HEK293T (cell line): ENCODE results near the gene CACNA1C.

Source experiments
- CTCF ChIA-PET: fragments of 350-600 bp; formaldehyde crosslinking; extraction: SDS; loops from one replicate; lab custom pipeline; 2021; ENCODE audit warnings: antibody characterized with exemption, inconsistent platforms; lab: Yijun Ruan, JAX
- POLR2A ChIA-PET: fragments of 350-600 bp; formaldehyde crosslinking; extraction: SDS; loops from one replicate; lab custom pipeline; 2020; ENCODE audit warnings: antibody characterized with exemption, inconsistent platforms; lab: Yijun Ruan, JAX
- DNase-seq: peaks from one replicate; pipeline ENCODE4 v3.0.0; 2012; ENCODE audit warnings: mixed read lengths; ENCODE audit errors: extremely low spot score
- ARNT ChIP-seq: fragments of 450-650 bp; IDR thresholded peaks from 2 replicates; pipeline ENCODE4 v1.6.1; 2017; ENCODE audit warnings: mild to moderate bottlenecking
- BHLHE40 ChIP-seq: fragments of 450-650 bp; IDR thresholded peaks from 2 replicates; pipeline ENCODE4 v1.6.1; 2016; ENCODE audit warnings: mild to moderate bottlenecking, moderate library complexity, borderline replicate concordance
- CTBP1 ChIP-seq: fragments of 450-650 bp; IDR thresholded peaks from 2 replicates; pipeline ENCODE4 v1.6.1; 2016; ENCODE audit warnings: borderline replicate concordance
- ELF4 ChIP-seq: fragments of 450-650 bp; IDR thresholded peaks from 2 replicates; pipeline ENCODE4 v1.6.1; 2017; ENCODE audit warnings: antibody characterized with exemption
- FOXA1 ChIP-seq: fragments of 450-650 bp; IDR thresholded peaks from 2 replicates; pipeline ENCODE4 v1.6.1; 2016; ENCODE audit warnings: mild to moderate bottlenecking
- FOXK2 ChIP-seq: fragments of 450-650 bp; IDR thresholded peaks from 2 replicates; pipeline ENCODE4 v1.6.1; 2016; ENCODE audit warnings: mild to moderate bottlenecking
- FOXM1 ChIP-seq: fragments of 450-650 bp; IDR thresholded peaks from 2 replicates; pipeline ENCODE4 v1.6.1; 2017; ENCODE audit warnings: mild to moderate bottlenecking, borderline replicate concordance
- HDGF ChIP-seq: fragments of 450-650 bp; IDR thresholded peaks from 2 replicates; pipeline ENCODE4 v1.6.1; 2017; ENCODE audit warnings: antibody characterized with exemption, borderline replicate concordance
- L3MBTL2 ChIP-seq: fragments of 450-650 bp; conservative IDR thresholded peaks from 2 replicates; pipeline ENCODE4 v1.6.1; 2016; ENCODE audit warnings: mild to moderate bottlenecking
- LEF1 ChIP-seq: fragments of 450-650 bp; IDR thresholded peaks from 2 replicates; pipeline ENCODE4 v1.6.1; 2017; ENCODE audit warnings: mild to moderate bottlenecking, borderline replicate concordance
- NFRKB ChIP-seq: fragments of 450-650 bp; IDR thresholded peaks from 2 replicates; pipeline ENCODE4 v1.6.1; 2016; ENCODE audit warnings: mild to moderate bottlenecking, moderate library complexity
- PKNOX1 ChIP-seq: fragments of 450-650 bp; IDR thresholded peaks from 2 replicates; pipeline ENCODE4 v1.6.1; 2016
- SP1 ChIP-seq: fragments of 450-650 bp; IDR thresholded peaks from 2 replicates; pipeline ENCODE4 v1.6.1; 2017
- SUZ12 ChIP-seq: fragments of 450-650 bp; IDR thresholded peaks from 2 replicates; pipeline ENCODE4 v1.6.1; 2016; ENCODE audit warnings: mild to moderate bottlenecking
- TARDBP ChIP-seq: fragments of 450-650 bp; IDR thresholded peaks from 2 replicates; pipeline ENCODE4 v1.6.1; 2016
- ZNF384 ChIP-seq: fragments of 450-650 bp; IDR thresholded peaks from 2 replicates; pipeline ENCODE4 v1.6.1; 2016

The CACNA1C gene

GRCh38 chr12:2262449-2262848, 209.7 kb downstream of the CACNA1C start:
- TF ChIP-seq TARDBP, result no peak
- no peak for TF ChIP-seq FOXM1
- TF ChIP-seq ELF4, result no peak
- POLR2A ChIA-PET, result no interaction called here
- CTCF ChIA-PET, result interaction anchor here (0.6 kb wide), 1 partner anchor 277 kb away, joined by 5 read pairs; no protein-coding TSS in a partner anchor
- no peak for DNase-seq

GRCh38 chr12:2263901-2264300, 211.1 kb downstream of the CACNA1C start:
- ChIA-PET POLR2A (no interaction called here), CTCF (no interaction called here)
- TF ChIP-seq PKNOX1 (no peak), ARNT (no peak), BHLHE40 (no peak), LEF1 (no peak), ELF4 (no peak), ZNF384 (no peak), L3MBTL2 (no peak), FOXA1 (no peak), HDGF (no peak), SUZ12 (no peak), FOXK2 (no peak)
- no peak for DNase-seq

GRCh38 chr12:2264651-2265232, 212.0 kb downstream of the CACNA1C start:
- TF ChIP-seq SUZ12, result no peak
- no peak for TF ChIP-seq PKNOX1
- no peak for TF ChIP-seq HDGF
- no peak for TF ChIP-seq ZNF384
- no peak for TF ChIP-seq BHLHE40
- no peak for TF ChIP-seq ELF4
- no peak for TF ChIP-seq LEF1
- TF ChIP-seq NFRKB, result no peak
- TF ChIP-seq L3MBTL2, result no peak
- TF ChIP-seq FOXM1, result no peak
- no peak for TF ChIP-seq SP1
- TF ChIP-seq FOXK2, result no peak
- TF ChIP-seq CTBP1, result no peak
- TF ChIP-seq ARNT, result no peak
- TF ChIP-seq TARDBP, result no peak
- TF ChIP-seq FOXA1, result no peak
- ChIA-PET POLR2A (no interaction called here), CTCF (no interaction called here)

GRCh38 chr12:2265461-2266167, 212.8 kb downstream of the CACNA1C start:
- CTCF ChIA-PET, result no interaction called here
- no peak for DNase-seq
- TF ChIP-seq BHLHE40 (no peak), L3MBTL2 (no peak), ARNT (no peak), HDGF (no peak), ZNF384 (no peak), FOXK2 (no peak), SUZ12 (no peak), FOXA1 (no peak), CTBP1 (no peak), PKNOX1 (no peak), NFRKB (no peak), ELF4 (no peak)
- POLR2A ChIA-PET, result no interaction called here

More at GRCh38 chr12:2264651-2265232, 212.0 kb downstream of the CACNA1C start:
- DNase-seq, result no peak

GRCh38 chr12:2266666-2267620, 214.2 kb downstream of the CACNA1C start:
- POLR2A ChIA-PET, result no interaction called here
- TF ChIP-seq ELF4 (no peak), ZNF384 (no peak), NFRKB (no peak), SUZ12 (no peak), ARNT (no peak), FOXA1 (no peak), TARDBP (no peak), HDGF (no peak), SP1 (no peak), LEF1 (no peak), BHLHE40 (no peak), L3MBTL2 (no peak), FOXK2 (no peak), CTBP1 (no peak), PKNOX1 (no peak), FOXM1 (no peak)
- DNase-seq, result no peak
- CTCF ChIA-PET, result no interaction called here
